Glutamatergic neuron (in vitro differentiated cells): ENCODE data around the gene TMEM25. TPM values are rescaled to one million over a fixed set of nuclear protein-coding genes. Genes with fewer than 3 reads are reported as not detected.
"Not testable (repeated sequence)": the region's sequence is repeated elsewhere in the genome, so short reads cannot be mapped to it uniquely, and the experiment has no call there.

Experiments
- DNase-seq: peaks from one replicate; pipeline ENCODE4 v3.0.0; 2022
- H3K27ac Mint-ChIP-seq: one replicate; pipeline ENCODE4 v1.8.0; 2020; ENCODE audit warnings: mild to moderate bottlenecking, mixed read lengths, inconsistent platforms; ENCODE audit not compliant: unreplicated experiment
- H3K27me3 Mint-ChIP-seq: one replicate; pipeline ENCODE4 v1.8.0; 2020; ENCODE audit warnings: mild to moderate bottlenecking, moderate library complexity, mixed read lengths, inconsistent platforms; ENCODE audit not compliant: unreplicated experiment
- H3K36me3 Mint-ChIP-seq: one replicate; pipeline ENCODE4 v1.8.0; 2020; ENCODE audit warnings: mild to moderate bottlenecking, mixed read lengths, inconsistent platforms; ENCODE audit not compliant: unreplicated experiment
- H3K4me1 Mint-ChIP-seq: one replicate; pipeline ENCODE4 v1.8.0; 2020; ENCODE audit warnings: mild to moderate bottlenecking, low read depth, mixed read lengths, inconsistent platforms; ENCODE audit not compliant: unreplicated experiment
- H3K4me3 Mint-ChIP-seq: one replicate; pipeline ENCODE4 v1.8.0; 2020; ENCODE audit warnings: mild to moderate bottlenecking, mixed read lengths, inconsistent platforms; ENCODE audit not compliant: unreplicated experiment
- H3K9me3 Mint-ChIP-seq: one replicate; pipeline ENCODE4 v1.8.0; 2020; ENCODE audit warnings: mild to moderate bottlenecking, moderate library complexity, mixed read lengths, inconsistent platforms; ENCODE audit not compliant: unreplicated experiment
- CTCF ChIP-seq: fragments of 200-600 bp; sonication (generic); IDR thresholded peaks from one replicate; pipeline ENCODE4 v1.5.0; 2021; ENCODE audit not compliant: partially characterized antibody, unreplicated experiment
- total RNA-seq: library from RNA; stranded (reverse); fragmentation: NEBNext Ultra II Directional; extraction: Animal tissue kit (Norgen Biotek cat#: 25700); gene quantifications from one replicate; pipeline ENCODE4 v1.2.1, GENCODE V29; 2021; ENCODE audit not compliant: unreplicated experiment

The TMEM25 gene
- total RNA-seq, 1 donor from 2014 or later, result 76.8 TPM

GRCh38 chr11:118569670-118570069, 38.7 kb downstream of the TMEM25 start:
- peaks cover 3% of the 10 kb centered on the region for H3K4me1 Mint-ChIP-seq
- H3K27ac Mint-ChIP-seq, result no peak overlapping the region
- peaks cover 4% of the 10 kb centered on the region for H3K27me3 Mint-ChIP-seq
- no peak for TF ChIP-seq CTCF
- H3K9me3 Mint-ChIP-seq, result peaks cover 3% of the 10 kb centered on the region
- no peaks in the 10 kb centered on the region for H3K36me3 Mint-ChIP-seq
- no peak for DNase-seq
- H3K4me3 Mint-ChIP-seq, result no peak overlapping the region

GRCh38 chr11:118570787-118571186, 39.8 kb downstream of the TMEM25 start:
- Mint-ChIP-seq H3K27me3 (peaks cover 3% of the 10 kb centered on the region), H3K36me3 (no peaks in the 10 kb centered on the region), H3K27ac (no peak overlapping the region), H3K4me3 (no peak overlapping the region), H3K4me1 (peaks cover 5% of the 10 kb centered on the region), H3K9me3 (peaks cover 3% of the 10 kb centered on the region)
- DNase-seq, result no peak
- TF ChIP-seq CTCF, result no peak

GRCh38 chr11:118571701-118572060, 40.7 kb downstream of the TMEM25 start:
- H3K4me3 Mint-ChIP-seq, result peak overlapping the region; percentile 97
- H3K4me1 Mint-ChIP-seq, DNase-seq, H3K27me3 Mint-ChIP-seq, H3K9me3 Mint-ChIP-seq, H3K36me3 Mint-ChIP-seq: not testable (repeated sequence)
- H3K27ac Mint-ChIP-seq, result peak overlapping the region; percentile 81

GRCh38 chr11:118572061-118572980, 41.3 kb downstream of the TMEM25 start, which contains the start of gene ARCN1:
TSS of gene ARCN1 (plus strand) at chr11:118572409. CDS start at chr11:118572548, 139 bp downstream.
- no peaks in the 10 kb centered on the region for H3K36me3 Mint-ChIP-seq
- no peak for TF ChIP-seq CTCF
- DNase-seq, result peak; percentile 82
- H3K4me3 Mint-ChIP-seq, result peak within 1 kb of the TSS; percentile 97
- peaks cover 2% of the 10 kb centered on the region for H3K27me3 Mint-ChIP-seq
- peaks cover 3% of the 10 kb centered on the region for H3K9me3 Mint-ChIP-seq
- H3K4me1 Mint-ChIP-seq, result peaks cover 8% of the 10 kb centered on the region
- H3K27ac Mint-ChIP-seq, result peak within 1 kb of the TSS; percentile 93

- Mint-ChIP-seq H3K4me1 (peaks cover 8% of the 10 kb centered on the region), H3K36me3 (no peaks in the 10 kb centered on the region), H3K9me3 (peaks cover 3% of the 10 kb centered on the region), H3K27me3 (peaks cover 2% of the 10 kb centered on the region), H3K27ac (peak overlapping the region; percentile 93), H3K4me3 (peak overlapping the region; percentile 97)
- TF ChIP-seq CTCF, result no peak
- DNase-seq, result no peak
Observed at GRCh38 chr11:118572981-118573550, 42.1 kb downstream of the TMEM25 start.
